HG03442 (cell line): ENCODE measurements around the gene SIGLEC6.

Experiments
- ATAC-seq: cut with Tn5 transposase; IDR thresholded peaks from one replicate; pipeline ENCODE4 v1.9.1; 2021; ENCODE audit warnings: mild to moderate bottlenecking, moderate library complexity; ENCODE audit not compliant: unreplicated experiment

Gene SIGLEC6

GRCh38 chr19:51548891-51549305, 17.4 kb upstream of the SIGLEC6 start:
- ATAC-seq = no peak

DNA sequence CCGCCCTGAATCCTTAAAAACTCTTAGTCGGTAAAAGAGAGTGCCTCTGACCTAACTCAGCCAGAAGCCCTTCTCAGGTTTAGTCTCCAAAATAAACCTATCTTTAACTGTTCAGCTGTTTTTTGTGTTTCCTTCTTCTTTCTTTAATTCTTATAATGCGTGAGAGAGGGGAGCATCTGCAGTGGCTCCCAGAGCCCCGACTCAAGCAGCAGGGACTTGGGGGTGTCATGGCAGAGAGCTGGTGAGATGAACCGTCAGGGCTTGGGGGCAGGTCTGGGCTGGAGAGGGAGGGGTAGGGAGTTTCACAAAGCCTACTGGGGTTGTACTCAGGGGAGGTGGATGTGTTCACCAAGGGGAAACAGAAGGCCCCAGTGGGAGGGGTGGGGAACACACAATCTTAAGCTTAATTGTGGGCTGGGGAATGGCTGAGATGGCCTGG, 16.8 kb upstream of the SIGLEC6 start:
- no peak for ATAC-seq

DNA sequence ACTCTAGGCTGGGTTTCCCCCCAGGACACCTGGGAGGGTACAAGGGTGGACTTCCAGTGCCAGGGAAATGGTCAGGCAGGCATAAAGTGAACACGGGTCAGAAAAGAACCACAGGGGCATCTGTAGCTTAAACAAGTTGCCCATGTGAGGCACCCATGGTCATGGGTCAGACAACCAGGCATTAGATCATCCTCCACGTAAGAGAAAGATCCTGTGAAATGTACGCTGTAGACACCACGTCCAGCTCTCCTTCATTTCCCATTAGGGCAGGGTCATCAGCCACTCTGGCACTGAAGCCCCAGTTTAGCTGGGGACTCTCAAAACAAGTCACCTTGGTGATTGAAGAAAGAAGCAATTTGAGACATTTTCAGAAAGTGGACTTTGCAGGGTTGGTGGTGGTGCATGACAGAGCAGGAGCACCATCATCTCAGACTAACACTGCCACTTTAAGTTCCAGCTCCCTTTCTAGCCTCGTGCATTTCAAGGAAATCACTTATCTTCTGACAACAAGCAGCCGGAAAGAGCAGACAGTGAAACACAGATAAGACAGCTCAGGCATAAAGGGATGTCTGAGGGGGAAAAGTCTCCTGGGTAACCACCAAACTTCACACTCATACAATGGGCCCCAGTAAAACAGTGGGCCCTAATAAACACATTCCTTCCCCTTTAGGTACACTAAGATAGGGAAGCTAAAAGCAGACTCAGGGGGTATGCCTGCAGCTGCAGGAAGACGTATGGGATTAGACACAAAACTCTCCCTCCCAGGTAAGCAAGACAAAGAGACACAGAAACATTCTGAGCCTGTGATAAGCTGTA, 16.1 kb upstream of the SIGLEC6 start:
- ATAC-seq = no peak

- ATAC-seq = no peak
Observed at GRCh38 chr19:51546650-51547396, 15.4 kb upstream of the SIGLEC6 start.

- no peak for ATAC-seq
Observed at GRCh38 chr19:51546107-51546649, 14.7 kb upstream of the SIGLEC6 start.

DNA sequence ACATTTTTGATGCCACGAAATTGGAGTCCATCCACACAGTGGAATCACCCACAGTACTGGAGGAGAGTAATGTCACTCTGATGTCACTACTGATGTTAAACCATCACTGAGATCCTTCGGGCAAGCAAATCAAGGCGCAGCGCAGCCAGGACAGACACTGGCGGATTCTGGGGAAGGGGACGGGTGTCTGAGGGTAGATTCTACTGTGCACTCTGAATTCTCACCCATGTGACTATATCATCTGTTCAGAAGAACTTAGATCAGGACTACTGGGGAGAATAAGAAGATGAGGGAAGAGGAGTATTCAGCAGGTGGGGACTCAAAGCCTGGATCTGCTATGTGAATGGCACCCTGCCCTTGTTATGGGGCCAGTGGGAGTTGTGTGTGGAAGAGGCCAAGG, 12.6 kb upstream of the SIGLEC6 start:
- no peak for ATAC-seq

GRCh38 chr19:51542699-51543098, 11.2 kb upstream of the SIGLEC6 start:
- no peak for ATAC-seq

- ATAC-seq = no peak
Observed at GRCh38 chr19:51541458-51542357, 10.2 kb upstream of the SIGLEC6 start.

DNA sequence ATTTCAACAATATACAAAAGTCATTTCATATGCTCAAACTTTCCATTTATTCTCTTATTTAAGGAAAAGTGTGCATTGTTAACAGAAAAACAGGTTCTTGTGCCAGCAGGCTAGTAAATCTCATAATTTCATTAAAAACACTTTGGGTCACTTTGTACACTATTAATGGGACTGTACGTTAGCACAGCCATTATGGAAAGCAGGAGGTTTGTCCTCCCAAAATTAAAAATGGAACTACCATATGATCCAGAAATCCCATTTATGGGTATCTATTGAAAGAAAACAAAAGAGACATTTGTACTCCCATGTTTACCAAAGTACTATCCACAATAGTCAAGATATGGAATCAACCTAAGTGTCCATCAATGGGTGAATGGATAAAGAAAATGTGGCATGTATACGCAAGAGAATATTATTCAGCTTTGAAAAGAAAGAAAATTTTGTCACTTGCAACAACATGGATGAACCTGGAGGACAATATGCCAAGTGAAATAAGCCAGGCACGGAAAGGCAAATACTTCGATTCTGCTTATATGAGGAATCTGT, 8.4 kb upstream of the SIGLEC6 start:
- ATAC-seq = no peak

DNA sequence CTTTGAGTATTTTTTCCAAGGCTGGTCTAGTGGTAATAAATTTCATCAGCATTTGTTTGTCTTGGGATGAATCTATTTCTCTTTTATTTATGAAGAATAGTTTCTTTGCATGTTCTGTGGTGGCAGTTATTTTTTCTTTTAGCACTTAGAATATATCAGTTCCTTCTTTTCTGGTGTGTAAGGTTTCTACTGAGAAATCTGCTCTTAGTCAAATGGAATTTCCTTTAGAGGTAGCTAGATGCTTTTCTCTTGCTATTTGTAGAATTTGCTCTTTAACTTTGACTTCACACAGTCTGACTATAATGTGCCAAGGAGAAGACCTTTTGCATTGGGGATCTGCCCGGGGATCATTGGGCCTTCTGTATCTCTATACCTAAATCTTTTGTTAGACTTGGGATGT, 4.1 kb upstream of the SIGLEC6 start:
- no peak for ATAC-seq

DNA sequence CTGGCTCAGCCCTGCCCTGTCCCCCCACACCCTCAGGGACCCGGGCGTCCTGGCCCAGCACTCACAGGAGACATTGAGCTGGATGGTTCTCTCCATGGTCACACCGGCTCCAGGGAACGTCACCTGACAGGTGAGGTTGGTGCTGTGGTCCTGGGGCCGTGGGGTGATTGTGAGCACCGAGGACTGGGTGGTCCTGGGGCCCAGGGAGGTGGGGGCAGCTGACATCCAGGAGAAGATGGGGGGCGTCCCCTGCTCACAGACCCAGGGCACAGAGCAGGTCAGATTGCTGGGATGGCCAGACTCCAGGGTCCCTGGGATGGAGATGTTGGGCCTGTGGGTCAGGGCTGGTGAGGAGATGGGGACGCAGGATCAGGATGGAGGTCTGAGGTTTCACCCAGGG, 854 bp downstream of the SIGLEC6 start:
- ATAC-seq = no peak

- ATAC-seq = no peak
Observed at GRCh38 chr19:51529301-51529700, 2.2 kb downstream of the SIGLEC6 start.

DNA sequence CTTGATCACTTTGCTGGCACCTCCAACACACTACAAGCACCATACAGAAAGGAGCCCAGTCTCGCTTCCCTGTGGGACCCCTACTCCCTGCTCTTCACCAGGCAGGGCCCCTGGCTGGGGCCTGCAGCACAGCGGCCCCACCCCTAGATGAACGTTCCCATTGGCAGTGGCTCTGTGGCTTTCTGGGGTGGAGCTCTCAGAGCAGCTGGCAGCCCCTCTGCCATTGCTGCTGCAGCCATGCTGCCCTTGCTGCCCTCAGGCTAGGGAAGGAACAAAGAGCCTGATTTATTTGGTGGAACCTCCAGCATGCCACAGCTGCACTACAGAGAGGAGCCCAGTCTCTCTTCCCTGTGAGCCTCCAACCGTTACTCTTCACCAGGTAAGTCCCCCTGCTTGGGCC, 5.8 kb downstream of the SIGLEC6 start:
- ATAC-seq = no peak

GRCh38 chr19:51524666-51525264, 6.7 kb downstream of the SIGLEC6 start:
- ATAC-seq = no peak

GRCh38 chr19:51521781-51522180, 9.7 kb downstream of the SIGLEC6 start:
- ATAC-seq = no peak

DNA sequence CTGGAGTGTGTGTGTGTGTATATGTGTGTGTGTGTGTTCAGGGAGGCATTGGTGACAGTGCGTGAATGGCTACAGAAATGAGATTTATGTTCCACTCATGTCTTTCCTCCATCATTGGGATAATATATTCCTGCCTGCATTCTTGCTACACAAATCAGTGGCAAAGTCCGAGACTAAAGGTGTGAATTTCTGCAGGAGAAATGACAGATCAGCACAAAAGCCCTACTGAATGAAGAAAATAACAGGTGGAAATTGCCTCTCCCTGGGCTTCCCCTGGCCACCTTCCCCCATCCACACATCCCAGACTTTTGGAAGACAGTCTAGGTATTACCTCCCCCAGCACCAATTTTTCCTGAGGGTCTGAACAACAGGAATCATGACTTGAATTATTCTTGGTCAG, 10.1 kb downstream of the SIGLEC6 start:
- ATAC-seq = no peak

GRCh38 chr19:51520728-51521127, 10.7 kb downstream of the SIGLEC6 start:
- ATAC-seq = no peak

DNA sequence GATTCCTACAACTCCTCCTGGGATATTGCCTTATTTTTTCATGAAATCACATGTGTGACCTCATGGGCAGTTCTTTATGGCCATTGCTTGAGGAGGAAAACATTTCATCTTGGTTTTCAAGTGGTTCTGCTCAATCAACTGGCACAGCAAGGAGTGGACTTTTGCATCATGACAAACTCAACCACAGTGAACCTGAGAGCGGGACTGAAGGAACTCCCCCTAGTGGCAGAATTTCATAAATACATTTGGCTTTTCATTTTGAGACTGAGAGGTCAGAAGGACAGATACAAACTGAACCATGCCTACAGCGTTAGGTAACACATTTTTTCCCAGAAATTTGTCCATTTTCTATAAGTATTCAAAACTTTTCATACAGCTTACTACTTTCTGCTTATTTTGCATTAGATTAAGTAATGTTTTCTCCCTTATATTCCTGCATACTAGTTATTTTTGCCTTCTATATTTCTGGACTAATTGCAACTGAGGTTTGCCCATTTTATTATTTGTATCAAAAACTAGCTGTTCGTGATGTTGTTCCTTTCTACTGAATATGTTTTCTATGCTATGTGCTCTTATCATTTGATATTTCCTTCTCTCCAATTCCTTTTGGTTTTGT, 16.5 kb downstream of the SIGLEC6 start:
- no peak for ATAC-seq

GRCh38 chr19:51513968-51514367, 17.5 kb downstream of the SIGLEC6 start:
- no peak for ATAC-seq

DNA sequence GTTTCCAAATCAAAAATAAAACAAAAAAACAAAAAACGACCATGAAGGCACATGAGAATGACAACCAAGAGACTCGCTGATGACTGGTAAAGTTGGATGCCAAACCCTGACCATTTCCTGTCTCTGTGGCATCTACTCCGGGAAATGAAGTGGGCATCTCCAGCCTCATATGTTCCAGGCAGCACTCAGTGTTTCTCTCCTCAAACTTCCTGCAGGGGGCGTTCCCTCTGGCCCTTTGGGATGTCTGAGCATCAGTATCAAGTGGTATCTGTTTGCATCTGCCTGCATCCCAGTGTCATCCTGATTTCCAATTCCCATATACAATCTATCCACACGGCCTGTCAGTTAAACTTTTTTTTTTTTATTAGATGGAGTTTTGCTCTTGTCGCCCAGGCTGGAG, 20.1 kb downstream of the SIGLEC6 start:
- no peak for ATAC-seq
